ENCODE measurements around the gene ARHGEF7.

ARHGEF7 gene

DNA sequence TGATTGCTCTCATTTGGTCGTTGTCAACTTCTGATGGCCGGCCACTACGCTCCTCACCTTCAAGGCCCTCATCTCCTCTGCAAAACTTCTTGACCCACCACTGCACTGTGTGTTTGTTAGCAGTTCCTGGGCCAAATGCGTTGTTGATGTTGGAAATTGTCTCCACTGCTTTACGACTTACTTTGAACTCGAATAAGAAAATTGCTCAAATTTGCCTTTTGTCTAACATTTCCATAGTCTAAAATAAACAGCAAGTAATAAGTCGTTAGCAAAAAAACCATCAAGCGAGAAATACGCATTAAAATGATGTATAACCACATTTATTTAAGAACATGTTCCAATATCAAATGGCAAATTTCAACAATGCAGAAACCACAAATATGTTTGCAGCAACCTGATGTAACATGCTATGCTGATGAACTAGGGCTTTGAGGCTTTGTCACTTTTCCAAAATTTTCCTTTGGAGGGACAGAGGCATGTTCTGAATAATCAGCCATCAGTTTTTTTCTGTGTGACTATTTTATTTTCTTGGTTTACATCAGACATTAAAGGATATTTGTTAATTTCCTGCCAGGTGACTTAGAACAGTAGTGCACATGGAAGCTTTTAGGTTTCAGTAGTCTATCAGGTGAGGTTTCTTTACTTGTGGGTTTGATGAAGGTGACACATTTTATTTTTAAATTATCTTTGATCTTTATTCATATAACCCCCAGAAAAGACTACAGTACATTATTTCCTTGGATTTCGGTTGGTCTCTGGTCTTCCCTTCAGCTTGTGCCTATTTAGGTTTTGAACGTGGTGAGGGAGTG lies 130.7 kb downstream of the ARHGEF7 start:
- peaks cover 12% of the 10 kb centered on the region for H3K36me3 ChIP-seq
- TF ChIP-seq, protein P1, sequence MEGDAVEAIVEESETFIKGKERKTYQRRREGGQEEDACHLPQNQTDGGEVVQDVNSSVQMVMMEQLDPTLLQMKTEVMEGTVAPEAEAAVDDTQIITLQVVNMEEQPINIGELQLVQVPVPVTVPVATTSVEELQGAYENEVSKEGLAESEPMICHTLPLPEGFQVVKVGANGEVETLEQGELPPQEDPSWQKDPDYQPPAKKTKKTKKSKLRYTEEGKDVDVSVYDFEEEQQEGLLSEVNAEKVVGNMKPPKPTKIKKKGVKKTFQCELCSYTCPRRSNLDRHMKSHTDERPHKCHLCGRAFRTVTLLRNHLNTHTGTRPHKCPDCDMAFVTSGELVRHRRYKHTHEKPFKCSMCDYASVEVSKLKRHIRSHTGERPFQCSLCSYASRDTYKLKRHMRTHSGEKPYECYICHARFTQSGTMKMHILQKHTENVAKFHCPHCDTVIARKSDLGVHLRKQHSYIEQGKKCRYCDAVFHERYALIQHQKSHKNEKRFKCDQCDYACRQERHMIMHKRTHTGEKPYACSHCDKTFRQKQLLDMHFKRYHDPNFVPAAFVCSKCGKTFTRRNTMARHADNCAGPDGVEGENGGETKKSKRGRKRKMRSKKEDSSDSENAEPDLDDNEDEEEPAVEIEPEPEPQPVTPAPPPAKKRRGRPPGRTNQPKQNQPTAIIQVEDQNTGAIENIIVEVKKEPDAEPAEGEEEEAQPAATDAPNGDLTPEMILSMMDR (IDR thresholded peaks at IDR 0.05; ENCODE audit: low read depth, low read length) = no peak
- no peaks in the 10 kb centered on the region for H3K27me3 ChIP-seq
- H3K9me3 ChIP-seq = no peaks in the 10 kb centered on the region
- H3K4me3 ChIP-seq (ENCODE audit: low read depth, low read length) = no peak overlapping the region
- DNase-seq = no peak
- no peaks in the 10 kb centered on the region for H3K4me1 ChIP-seq

DNA sequence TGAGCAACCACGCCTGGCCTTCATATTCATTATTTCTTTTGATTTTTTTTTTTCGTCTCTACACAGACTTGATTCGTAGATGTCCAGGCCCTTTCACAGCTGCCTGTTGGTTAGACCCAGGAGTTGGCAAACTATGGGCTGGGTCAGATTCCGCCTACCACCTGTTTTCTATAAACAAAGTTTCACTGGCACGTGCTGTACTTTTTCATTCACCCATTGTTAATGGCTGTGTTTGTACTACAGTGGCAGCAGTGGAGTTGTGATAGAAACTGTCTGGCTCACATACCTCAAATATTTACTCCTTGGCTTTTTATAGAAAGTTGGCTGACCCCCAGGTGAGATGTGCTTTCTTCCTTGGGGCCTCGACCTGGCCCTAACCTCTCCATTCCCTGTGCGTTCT lies 132.4 kb downstream of the ARHGEF7 start:
- TF ChIP-seq, protein P1 (IDR thresholded peaks at IDR 0.05; ENCODE audit: low read depth, low read length) = no peak
- H3K36me3 ChIP-seq = peaks cover 12% of the 10 kb centered on the region
- H3K27me3 ChIP-seq = no peaks in the 10 kb centered on the region
- peaks cover 8% of the 10 kb centered on the region for H3K4me1 ChIP-seq
- H3K4me3 ChIP-seq (ENCODE audit: low read depth, low read length) = no peak overlapping the region
- H3K9me3 ChIP-seq = no peaks in the 10 kb centered on the region
- no peak for DNase-seq

- no peak overlapping the region for H3K4me3 ChIP-seq (ENCODE audit: low read depth, low read length)
- H3K27me3 ChIP-seq = no peaks in the 10 kb centered on the region
- no peak for DNase-seq
- H3K4me1 ChIP-seq = peaks cover 8% of the 10 kb centered on the region
- TF ChIP-seq, protein P1 (IDR thresholded peaks at IDR 0.05; ENCODE audit: low read depth, low read length) = no peak
- H3K36me3 ChIP-seq = peaks cover 11% of the 10 kb centered on the region
- no peaks in the 10 kb centered on the region for H3K9me3 ChIP-seq
Observed at GRCh38 chr13:111248822-111249221, 133.7 kb downstream of the ARHGEF7 start.

GRCh38 chr13:111249637-111250360 lies 134.7 kb downstream of the ARHGEF7 start:
- H3K27me3 ChIP-seq = no peaks in the 10 kb centered on the region
- peaks cover 9% of the 10 kb centered on the region for H3K36me3 ChIP-seq
- TF ChIP-seq, protein P1 (IDR thresholded peaks at IDR 0.05; ENCODE audit: low read depth, low read length) = no peak
- H3K4me1 ChIP-seq = peaks cover 8% of the 10 kb centered on the region
- no peak overlapping the region for H3K4me3 ChIP-seq (ENCODE audit: low read depth, low read length)
- no peak for DNase-seq
- H3K9me3 ChIP-seq = no peaks in the 10 kb centered on the region

DNA sequence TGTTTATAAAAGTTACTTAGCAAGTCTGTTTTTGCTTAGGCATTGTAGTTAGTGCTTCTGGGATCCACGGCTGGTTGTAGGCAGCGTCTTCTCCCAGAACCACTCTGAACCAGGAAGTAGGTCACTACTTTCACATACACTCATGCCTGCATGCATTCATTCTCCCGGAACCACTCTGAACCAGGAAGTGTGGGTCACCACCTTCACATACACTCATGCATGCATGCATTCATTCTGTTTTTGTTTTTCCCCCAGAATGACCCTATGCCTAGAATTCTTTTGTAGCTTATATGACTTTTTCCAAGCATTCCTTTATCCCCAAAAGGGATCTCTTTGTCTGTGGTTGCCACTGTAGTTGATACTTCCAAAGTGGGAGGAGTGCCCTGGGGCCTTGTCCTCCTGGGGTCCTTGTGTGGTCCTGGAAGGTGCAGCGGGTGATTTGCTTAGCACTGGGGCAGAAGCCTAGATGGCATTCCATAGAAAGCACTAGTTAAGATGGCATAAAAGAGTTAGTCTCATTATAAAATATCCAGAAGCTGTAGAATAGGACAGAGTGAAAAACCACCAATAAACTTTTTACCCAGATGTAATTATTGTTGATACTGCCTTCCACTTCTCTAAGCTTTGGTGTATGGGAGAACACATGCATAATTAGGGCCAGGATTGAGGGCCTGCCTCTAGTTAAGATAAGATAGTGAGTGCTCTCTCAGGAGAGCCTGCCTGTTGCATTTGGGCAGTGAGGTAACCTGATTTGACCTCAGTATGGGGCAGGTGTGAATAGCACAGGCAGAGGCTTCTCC lies 136.7 kb downstream of the ARHGEF7 start:
- TF ChIP-seq, protein P1 (IDR thresholded peaks at IDR 0.05; ENCODE audit: low read depth, low read length) = no peak
- H3K9me3 ChIP-seq = no peaks in the 10 kb centered on the region
- no peak for DNase-seq
- no peaks in the 10 kb centered on the region for H3K27me3 ChIP-seq
- H3K36me3 ChIP-seq = peaks cover 5% of the 10 kb centered on the region
- H3K4me1 ChIP-seq = peaks cover 8% of the 10 kb centered on the region
- H3K4me3 ChIP-seq (ENCODE audit: low read depth, low read length) = no peak overlapping the region

All from BE2C (cell line).